Fibroblast of upper back skin (primary cell): ENCODE measurements around the gene ACBD6.
A peak's percentile ranks its signal among the peaks of the same experiment; 100 is the strongest.

Source experiments
- DNase-seq: peaks from one replicate; pipeline ENCODE4 v3.0.0-alpha.2; 2013

The ACBD6 gene

DNA sequence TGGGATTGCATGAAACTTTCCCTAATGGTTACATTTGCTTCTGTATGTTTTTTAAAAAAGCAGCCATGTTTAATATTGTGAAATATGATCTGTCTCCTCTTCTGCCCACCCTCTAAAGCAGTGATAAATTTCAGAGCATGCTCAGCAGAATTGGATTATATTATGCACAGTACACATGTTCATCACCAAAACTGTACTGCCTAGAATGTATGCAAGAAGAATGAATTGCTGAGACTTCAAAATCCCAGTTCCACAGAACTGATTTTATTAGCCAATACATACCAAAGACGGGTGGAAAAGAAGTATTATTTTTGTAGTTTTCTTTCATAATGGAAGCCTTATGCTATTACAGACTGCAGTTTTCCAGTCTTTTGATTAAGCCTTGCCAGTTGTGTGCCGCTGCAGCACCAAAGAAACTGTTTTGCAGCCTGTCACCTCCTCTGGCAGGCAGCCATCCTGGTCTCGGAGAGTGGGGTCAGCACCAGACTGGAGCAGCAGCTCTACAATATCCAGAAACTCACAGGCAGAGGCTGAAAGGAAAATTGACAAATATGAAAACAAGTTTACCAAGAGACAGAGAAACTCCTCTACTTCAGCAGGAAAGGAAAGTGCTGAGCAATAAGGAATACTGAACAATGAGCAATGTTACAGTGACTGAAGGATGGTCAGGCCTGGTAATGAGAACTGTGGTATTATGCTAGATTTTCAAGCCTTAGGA, 214.2 kb downstream of the ACBD6 start:
- no peak for DNase-seq

DNA sequence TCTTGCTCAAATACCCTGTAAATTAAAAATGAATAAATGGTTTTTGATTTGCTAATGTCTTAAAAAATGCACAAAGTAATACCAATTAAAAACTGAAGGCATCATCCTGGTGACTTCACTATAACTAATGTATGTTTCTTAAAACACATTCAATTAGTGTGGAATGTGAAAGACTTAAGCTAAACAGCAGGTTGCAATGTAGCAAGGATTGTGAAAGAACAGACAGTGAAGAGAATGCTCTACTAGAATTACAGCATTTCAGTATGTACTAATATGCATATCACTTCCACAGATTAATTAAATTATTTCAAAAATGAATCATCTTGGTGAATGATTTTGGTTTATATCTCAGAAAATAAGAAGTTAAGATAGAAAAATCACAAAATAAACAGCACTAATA, 216.0 kb downstream of the ACBD6 start:
- DNase-seq: no peak

DNA sequence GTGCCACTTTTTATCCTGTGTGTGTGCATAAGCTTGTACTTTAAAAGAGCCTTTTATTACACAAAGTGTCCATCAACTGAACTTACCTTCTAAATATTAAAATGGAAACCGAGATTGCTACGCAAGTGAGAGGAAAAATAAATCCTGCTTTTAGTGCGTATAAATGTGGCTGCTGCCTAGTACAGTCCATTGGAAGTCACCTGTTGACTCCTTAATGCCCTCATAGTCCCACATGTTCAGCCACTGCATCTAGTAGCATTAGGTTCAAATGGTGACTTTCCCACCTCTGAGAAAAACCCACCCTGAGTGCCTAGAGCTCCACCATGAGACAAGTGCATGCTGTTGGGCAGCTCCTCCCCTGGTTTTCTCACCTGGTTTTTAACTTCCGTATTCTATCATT, 219.3 kb downstream of the ACBD6 start:
- no peak for DNase-seq

DNA sequence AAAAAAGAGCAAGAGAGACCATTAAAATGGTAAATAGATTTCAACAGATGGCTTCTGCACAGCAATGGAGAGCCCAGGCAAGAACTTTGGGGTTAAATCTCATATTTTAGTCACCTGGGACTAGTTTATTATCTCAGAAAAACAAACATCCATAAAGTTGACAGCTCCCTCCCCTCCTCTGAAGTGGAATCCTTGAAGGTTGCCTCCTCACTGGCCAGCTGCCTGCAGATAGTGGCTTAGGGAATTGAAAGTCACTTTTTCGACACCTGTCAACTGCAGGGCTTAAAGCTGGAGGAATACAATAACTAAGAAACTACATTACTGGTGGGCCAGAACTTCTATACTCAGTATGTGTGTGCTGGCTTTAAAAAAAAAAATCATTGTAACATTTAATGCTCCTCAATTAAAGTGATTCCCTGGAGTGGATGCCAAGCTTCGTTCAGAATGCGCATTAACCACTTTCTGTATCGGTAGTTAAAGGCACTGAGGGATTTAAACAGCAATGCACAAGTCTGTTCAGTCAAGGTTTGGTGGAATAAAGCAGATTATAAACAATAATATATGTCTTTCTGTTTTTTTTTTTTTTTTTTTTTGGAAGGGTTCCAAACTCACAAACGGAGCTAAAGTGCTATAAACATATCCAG, 219.9 kb downstream of the ACBD6 start:
- peak; percentile 18 for DNase-seq

DNA sequence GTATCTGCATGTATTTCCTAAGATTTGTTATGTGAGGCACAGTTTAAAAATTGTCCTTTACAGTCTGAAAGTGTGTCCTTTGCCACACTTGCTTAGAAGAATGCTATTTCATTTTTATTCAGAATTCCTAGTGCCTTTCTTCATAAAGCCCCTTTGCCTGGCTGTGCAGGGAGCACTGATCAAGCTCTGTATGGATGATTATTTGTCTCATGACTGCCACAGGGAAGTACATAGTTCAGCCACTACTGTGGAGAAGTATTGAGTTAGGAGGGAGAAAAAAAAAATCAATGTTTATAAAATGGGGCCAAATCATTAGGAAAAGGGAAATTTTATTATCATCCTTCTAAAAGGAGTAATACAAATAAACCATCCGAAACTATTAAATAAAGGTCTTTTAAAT, 220.9 kb downstream of the ACBD6 start:
- no peak for DNase-seq

DNA sequence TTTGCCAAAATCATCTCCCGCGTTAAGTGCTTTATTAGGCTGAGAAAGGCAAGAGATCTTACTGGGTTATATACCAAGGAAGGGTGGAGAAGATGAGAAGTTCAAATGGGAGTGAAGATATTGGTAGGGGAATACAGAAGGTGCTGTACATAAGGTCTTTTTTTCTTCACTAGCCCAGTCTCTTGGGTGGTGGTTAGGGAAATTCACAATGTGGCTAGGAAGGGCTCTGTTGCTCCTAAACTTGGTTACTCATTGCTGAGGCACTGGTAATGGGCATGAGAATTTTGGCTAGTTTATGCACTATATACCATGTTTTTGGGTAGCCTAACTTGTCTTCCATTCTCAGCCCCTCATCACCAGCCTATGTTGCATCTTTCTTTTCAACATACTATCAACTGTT, 221.8 kb downstream of the ACBD6 start:
- no peak for DNase-seq

DNA sequence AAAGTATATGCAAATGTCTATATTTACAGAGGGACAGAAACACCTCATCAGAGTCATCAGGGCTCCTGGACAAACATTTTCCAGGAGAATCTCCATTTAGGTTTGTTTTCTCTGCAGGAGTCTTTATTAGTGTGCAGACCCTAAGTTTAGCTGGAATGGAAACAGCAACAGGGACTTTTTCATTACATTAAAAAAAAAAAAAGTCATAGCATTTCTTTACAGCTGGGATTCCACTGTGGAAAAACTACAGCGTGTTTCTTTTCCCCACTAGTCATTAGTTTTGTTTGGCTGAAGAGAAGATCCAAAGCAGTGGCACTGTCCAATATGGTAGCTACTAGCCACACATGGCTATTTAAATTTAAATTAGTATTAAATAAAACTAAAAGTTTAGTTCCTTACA, 222.7 kb downstream of the ACBD6 start:
- DNase-seq: no peak

DNA sequence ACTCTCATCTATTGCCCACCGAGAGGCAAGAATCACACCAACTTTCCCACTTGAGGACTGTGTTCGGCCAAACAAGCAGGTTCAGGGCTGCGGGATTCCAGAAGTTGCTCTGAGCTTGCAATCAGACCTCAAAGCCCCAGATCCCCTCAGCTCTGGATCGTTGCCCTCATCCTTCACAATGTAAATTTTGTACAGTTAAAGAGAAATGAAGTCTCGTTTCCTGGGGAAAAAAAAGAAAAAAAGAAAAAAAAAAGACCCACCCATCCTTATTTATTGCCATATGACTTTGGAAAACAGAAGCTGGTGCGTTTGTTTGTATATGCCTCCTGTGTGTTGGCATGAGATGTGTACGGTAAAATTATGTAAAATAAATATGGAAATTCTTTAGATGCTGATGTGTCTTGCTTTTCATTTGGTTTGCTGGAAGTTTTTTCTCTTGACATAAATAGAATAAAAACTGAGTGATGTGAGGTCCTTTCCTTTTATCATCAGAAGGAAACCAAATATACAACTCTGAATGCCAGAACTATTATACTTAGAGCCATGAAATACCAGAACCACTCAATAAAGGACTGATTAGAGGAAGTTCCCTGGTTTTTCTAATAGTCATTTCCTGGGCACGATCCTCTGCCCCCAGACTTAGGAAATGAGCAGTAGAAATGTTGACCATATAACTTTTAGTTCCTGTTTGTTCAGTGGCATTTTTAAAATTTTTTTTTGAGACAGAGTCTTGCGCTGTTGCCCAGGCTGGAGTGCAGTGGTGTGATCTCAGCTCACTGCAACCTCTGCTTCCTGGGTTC, 223.6 kb downstream of the ACBD6 start:
- no peak for DNase-seq

DNA sequence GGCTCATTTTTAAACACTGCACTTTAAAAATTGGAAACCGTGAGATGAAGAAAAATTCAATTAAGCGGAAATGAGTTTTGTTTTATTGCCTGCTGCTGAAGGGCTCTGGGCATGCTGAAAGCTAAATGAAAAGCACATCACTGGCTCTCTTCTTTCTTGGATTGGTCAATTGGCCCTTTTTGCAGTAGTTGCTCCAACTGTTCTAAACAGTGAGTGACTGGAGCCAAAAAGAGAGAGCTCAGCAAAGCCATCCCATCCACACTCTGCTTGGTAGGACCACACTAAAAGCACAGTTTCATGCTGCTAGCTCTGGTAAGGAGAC, 224.2 kb downstream of the ACBD6 start:
- no peak for DNase-seq

DNA sequence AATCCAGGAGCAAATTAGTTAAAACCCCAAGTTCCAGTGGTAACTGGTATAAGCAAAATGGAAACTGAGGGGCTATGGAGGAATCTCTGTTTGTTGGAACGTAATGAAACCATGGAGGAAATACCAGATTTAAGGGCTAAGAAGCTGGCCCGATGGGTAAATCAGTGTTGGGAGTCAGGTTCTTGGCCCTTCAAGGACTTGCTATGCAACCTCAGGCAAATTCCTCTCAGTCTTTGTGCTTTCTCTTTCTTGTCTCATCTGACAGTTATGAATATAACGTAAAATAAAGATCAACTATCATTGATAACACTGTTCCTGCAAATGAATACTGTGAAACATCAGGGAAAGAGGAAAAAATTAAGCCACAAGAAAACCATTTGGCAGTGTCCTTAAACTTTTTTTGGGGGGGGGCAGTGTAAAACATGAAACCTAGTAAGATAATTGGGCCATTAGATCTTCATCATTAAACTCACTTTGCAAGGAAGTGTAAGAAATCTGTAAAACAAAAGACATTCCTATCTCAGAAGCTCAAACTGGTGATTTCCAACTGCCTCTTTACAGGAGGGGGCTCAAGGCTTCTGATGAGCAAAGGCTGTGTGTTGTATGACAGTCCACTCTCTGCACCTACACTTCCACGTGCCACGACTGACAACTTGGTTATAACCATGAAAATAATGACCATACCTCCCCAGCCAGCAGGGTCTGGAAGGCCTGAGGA, 224.7 kb downstream of the ACBD6 start:
- no peak for DNase-seq

DNA sequence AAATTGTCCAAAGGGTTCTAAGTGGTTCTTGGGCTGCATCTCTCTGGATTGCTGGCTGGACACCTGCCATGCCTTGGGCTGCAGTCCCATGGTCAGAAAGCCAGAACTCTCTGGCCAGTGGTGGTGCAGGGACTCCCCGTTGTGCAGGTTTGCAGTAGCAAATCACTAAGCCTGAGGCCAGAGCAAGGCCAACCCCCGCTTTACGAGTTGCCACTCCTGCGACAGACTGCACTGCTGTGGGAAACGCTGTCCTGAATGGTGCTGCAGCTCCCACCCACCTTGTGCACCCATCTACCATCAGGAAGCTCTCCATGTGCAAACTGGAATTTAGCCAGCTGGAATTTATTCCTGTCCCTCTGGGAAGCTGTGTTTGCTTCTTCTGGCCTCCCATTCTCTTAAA, 226.7 kb downstream of the ACBD6 start:
- DNase-seq: no peak

DNA sequence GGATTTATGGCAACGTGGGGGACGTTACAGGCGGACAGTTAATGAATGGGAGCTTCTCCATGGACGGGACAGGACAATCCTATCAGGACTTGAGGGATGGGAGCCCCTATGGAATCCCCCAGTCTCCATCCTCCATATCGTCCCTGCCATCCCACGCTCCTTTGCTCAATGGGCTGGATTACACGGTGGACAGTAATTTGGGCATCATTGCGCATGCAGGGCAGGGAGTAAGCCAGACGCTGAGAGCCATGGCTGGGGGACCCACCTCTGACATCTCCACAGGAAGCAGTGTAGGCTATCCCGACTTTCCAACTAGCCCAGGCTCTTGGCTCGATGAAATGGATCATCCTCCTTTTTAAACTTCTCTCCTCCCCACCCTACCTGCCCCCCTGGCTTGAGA, 228.2 kb downstream of the ACBD6 start:
- no peak for DNase-seq

DNA sequence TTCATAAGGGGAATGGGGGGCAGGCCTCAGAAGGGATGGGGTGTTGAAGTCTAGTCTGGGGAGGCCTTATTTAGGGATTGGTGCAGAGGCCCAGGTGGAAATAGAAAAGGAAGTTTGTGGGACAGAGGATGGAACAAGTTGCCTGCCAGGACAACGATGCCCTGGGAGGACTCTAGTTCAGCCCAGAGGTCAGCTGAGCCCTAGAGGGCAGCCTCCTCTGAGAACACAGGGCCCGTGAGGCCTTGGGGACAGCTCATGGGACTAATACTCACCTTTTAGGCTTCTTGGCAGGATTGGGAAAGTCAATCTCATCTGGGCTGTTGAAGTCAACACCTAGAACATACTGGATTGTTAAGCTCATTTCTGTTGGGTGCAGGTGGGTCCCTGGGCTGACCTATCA, 229.3 kb downstream of the ACBD6 start:
- DNase-seq: no peak

DNA sequence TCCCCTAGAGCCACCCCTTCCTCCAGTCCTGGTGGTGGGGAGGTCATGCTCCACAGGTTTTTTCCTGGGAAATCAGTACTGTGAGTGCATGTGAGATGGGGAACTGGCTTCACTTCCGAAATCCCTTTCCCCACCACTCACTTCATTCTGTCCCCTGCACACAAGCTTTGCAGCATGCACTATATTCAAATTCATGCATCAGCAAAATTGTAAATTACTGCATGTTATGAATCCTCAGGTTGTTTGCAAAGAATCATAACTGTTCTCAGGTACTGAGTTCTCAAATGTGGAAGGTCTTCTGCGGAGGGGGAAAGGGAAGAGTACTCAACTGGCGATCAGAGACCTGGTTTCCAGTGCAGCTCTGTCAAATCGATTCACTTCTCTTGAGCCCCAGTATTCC, 230.0 kb downstream of the ACBD6 start:
- DNase-seq: no peak

DNA sequence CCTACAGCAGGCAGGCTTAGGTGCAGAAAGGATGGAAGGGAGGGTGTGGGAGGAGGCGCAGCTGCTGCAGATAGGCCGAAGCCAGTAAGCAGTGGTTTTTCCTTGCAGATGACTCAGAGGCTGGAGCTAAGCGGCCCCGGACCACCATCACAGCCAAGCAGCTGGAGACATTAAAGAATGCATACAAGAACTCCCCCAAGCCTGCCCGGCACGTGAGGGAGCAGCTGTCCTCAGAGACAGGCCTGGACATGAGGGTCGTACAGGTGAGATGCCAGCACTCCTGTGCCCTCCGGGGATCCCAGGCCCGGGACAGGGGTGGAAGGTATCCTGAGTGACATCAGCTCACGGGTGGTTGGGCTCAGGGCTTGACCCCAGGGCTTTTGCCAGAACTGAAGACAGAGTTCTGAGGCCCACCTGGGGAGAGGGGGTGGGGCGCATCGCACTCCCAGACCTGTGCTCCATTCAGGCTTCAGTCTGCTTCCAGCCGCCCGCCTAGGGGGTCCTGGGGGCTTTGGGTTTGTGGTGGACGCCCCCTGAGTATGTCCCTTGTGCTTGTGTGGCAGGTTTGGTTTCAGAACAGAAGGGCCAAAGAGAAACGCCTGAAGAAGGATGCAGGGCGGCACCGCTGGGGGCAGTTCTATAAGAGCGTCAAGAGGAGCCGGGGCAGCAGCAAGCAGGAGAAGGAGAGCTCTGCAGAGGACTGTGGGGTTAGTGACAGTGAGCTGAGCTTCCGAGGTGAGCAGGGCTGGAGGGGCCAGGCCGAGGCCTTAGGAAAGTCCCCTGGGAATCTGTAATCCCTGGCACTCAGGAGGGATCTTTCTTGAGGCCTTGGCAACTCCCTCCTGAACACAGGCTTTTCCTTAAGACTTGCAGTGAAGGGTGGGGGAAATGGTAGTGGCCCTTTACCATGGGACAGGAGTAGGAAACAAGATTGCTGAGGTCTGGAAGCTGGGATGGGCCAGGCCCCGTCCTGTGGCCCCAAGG, 230.8 kb downstream of the ACBD6 start:
- peak; percentile 86 for DNase-seq

DNA sequence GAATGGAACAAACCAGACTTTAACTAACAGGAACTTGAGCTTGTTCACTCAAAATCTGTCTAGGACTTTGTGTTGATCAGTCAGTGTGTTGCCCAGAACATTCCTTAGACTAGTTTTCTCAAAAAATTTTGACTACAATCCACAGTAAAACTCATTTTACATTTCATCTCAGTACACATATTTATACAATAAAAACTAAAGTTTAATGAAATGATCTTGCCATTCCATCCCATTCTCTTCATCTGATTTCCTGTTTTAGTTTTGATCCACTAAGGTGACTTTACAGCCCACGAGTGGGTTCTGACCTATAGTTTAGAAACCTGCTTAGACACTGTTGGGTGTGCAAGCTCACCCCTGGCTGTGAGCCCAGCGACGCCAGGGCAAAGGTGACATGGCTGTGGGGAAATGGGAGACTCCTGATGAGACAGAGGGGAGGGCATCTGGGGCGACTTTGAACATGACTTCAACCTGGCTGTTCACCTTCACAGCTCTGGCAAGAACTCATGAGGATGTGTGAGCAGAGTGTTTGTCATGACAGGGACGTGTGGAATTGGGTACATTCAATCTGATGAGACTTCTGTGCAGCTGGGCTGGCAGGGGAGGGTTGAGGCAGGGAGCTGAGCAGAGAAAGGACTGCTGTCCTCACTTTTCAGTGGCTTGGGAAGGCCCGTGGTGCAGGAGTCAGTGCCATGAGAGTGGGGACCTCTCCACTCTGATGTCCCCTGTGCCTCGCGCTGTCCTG, 231.7 kb downstream of the ACBD6 start:
- no peak for DNase-seq

DNA sequence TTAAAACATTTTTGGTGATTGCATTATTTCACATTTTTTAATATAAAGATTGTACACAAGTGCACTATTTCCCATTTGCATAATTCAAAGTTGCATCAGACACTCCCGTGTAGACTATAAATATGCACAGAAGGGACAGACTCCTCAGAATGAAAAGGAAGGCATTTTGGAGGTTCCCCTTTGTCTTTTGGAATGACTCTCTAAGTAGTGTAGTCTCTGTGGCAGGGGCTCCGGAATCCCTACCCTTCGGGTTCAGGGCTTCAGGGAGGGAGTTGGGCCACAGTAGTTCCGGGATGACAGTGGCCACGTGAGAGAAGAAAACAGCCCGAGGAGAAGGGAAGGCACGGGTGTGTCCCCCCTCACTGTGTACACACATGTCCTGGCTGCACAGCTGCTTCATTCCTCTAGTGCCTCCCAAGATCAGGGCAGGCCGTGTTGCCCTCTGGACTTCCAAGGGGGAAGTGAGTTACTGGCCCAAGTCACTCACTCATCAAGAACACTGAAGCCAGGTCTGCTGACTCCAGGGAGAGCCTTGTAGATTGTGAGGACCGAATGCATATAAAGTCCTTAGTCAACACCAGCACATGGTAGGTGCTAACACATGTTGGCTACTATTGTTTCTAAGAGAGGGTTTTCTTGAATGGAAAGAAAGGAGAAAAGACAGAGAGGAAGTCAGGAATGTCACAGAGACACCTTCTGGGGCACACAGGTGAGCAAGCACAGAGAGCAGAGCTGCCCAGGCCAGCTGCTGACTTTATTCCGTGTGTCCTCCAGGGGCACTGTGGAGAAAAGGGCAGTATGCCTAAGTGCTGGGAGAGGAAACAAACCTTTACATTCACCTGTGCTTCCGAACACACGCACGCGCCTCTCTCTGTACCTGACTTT, 232.5 kb downstream of the ACBD6 start:
- DNase-seq: no peak

DNA sequence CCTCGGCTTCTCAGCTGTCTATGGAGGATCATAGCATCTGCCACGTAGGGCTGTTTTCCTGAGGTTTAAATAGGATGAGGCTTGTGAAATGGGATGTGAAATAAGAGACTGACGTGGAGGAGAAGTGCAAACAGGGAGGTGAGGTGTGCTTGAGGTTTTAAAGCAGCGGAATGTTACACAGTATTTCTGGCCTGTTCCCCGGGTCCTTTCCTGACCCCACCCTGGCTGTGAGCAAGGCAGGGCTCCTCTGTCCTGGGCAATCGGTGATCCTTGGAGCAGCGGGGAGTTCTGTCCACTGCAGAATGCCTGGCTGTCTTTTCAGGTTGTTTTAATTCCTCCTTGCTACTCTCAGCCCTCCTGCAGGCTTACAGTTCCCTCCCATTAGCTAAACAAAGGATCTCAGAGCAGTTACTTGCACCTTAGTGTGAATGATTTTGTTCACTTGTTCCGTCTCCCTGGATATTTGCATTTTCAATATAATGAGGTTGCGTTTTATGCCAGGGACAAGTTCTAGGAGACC, 233.8 kb downstream of the ACBD6 start:
- DNase-seq: no peak

DNA sequence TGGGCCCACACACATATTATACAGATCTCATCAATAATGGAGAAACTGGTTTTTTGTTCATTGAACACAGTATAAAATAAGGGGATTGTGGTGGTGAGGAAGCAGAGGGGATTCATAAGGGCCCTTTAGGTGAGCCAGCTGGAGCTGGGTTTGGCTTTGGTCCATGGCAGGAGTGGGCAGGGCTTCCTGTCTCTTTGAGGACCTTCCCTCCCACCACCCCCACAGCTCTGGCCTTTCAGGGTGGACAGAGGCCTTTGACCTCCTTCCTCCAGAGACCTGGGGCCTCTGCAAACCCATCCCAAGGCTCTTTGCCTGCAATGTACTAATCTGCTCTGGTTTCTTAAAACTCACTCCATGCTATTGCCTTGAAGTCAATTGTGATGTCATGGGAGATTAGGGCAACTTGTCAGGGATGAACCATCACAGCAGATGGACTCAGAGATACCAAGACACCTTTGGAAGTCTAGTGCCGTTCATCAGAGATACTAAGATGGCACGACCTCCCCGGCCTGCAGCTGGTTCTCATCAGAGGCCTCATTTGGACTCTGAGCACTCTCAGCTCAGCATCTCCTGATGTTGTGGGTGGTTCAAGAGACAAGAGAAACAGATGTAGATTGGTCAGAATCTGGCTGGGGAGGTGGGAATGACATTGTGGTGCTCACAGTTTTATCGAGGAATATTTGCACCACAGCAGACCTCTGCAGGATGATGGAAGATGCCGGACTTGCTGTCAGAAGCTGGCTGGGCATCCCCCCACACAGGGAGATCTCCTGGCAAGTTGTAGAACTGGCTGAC, 234.4 kb downstream of the ACBD6 start:
- no peak for DNase-seq

DNA sequence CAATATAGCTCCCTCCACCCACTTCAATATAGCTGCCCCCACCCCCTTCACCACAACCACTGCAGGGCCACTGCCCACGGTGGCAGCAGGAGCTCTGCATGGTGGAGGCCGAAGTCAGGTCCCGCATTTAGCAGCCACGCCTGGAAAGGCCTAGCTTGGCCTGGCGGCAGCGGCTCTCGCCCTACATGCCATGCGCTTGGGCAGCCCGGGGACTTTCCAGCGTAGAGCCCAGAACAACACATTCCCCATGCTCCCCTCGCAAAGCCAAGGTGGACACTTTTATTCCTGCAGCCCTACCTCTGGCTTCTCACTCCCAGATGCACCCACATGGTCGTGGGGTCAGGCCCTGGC, 235.2 kb downstream of the ACBD6 start:
- DNase-seq: no peak
